HG02798 (cell line): ENCODE measurements around the gene SMARCD2.
A peak's percentile ranks its signal among the peaks of the same experiment; 100 is the strongest.
"Not testable (repeated sequence)": the region's sequence is repeated elsewhere in the genome, so short reads cannot be mapped to it uniquely, and the experiment has no call there.

Source experiments
- ATAC-seq: cut with Tn5 transposase; IDR thresholded peaks from one replicate; pipeline ENCODE4 v1.9.1; 2021; ENCODE audit warnings: mild to moderate bottlenecking; ENCODE audit not compliant: unreplicated experiment, poor library complexity

Gene SMARCD2

DNA sequence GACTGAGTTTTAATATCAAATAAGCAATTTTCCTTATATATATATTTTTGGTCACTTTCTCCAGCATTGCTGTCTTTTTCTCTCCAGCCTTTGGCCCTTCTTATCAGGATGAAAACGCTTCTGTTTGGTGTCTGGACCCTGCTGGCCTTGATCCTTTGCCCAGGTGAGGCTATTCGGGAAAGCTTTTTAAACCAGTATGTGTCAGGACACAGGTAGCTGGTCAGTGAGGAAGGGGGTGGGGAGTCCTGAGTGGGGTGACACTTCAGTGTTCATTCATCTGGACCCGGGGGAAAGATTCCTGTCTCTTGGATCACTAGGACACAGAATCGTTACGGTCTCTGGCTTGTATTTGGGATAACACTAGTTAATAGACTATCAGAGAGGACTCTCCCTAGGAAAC lies 12.2 kb upstream of the SMARCD2 start:
- ATAC-seq = no peak

DNA sequence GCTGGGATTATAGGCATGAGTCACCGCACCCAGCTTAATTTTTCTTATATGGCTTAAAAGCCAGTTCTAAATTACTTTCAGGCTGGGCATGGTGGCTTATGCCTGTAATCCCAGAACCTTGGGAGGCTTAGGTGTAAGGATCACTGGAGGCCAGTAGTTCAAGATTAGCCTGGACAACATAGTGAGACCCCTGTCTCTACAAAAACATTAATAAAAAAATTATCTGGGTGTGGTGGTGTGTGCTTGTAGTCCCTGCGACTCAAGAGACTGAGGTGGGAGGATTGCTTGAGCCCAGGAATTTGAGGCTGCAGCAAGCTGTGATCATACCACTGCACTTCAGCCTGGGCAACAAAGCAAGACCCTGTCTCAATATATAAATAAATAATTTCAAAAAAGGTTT lies 10.8 kb upstream of the SMARCD2 start:
- ATAC-seq = no peak

- no peak for ATAC-seq
These were observed 7.9 kb upstream of the SMARCD2 start for GRCh38 chr17:63850401-63850800.

DNA sequence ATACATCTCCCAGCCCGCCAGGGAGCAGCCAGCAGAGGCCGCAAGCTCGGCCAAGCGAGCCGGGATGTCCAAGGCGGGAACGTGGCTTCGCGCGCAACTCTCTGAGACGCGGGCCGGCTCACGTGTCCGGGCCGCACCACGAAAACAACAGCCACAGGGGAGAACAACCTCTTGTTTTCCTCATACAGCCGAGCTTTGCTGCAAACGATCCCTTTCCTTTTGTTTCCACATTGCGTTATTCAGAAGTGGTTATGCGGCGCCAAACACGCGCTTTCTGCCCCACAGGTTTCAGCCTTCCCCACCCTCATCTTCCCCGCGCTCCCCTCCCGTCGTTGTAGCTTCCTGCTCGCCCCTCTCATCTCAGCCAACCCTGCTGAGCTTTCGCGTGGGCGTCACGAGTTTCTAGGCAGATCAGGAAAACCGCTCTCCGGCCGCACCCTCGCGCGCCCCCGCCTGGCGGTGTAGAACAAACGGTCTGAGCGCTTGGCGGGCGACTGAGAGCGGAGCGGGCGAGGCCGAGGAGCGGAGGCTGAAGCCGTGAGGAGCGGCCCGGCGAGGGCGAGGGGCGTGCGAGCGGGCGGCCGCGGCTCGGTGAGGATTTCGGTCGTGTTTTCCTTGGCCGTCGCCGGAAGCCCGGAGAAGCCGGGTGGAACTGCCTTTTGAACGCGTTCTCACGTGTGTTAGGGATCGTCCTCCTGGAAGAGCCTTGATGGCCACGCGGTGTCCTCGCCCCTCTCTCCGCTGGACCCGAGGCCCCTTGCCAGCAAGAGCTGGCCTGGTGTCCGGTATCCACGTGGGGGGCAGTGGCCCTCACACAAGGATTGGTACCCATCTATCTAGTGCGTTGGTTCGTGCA lies 6.6 kb upstream of the SMARCD2 start:
- peak; percentile 78 for ATAC-seq

DNA sequence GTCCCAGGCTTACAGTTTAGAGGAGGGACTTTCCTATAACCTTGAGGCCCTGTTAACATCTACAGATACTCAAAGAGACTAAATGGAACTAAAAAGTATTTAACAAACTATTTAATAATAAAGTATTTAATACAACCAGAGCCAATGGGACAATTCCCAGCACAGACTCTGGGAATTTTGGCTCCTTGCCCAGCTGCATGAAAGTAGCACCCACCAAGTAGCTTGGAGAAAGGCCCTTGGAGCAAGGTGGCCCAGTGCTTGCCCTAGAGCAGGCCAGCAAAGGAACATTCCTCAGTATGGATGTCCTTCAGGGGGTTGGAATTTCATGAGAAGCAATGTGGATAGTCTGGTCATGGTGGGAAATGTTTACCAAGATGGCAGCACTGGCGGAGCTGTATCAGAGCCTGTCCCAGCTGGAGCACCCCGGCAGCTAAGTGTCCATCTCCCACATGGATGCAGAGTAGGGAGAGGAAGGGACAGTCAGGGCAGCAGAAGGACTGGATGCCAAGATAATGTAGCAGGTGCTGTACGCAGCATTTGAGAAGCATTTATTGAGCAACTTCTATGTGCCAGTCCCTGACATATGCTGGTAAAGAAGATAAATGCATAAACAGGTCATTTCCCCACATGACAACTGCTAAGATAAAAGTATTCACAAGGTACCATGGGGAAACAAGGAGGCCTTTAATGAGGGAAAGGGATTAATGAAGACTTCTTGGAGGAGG lies 5.2 kb upstream of the SMARCD2 start:
- ATAC-seq = no peak

DNA sequence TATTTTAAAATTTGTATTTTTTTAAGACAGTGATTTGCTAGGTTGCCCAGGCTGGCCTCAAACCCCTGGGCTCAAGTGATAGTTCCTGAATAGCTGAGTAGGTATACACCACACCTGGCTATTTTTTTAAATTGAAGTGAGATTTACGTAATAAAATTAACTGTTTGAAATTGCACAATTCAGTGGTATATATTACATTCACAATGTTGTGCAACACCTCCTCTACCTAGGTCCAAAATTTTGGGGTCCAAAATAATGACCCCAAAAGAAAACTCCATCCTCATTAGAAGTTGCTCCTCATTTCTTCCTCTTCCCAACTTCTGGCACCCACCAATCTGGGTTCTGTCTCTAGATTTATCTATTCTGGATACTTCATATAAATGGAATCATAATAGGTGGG lies 3.0 kb upstream of the SMARCD2 start:
- no peak for ATAC-seq

GRCh38 chr17:63843910-63844677 lies 1.6 kb upstream of the SMARCD2 start:
- no peak for ATAC-seq

GRCh38 chr17:63843387-63843888 lies 953 bp upstream of the SMARCD2 start:
- ATAC-seq = not testable (repeated sequence)

DNA sequence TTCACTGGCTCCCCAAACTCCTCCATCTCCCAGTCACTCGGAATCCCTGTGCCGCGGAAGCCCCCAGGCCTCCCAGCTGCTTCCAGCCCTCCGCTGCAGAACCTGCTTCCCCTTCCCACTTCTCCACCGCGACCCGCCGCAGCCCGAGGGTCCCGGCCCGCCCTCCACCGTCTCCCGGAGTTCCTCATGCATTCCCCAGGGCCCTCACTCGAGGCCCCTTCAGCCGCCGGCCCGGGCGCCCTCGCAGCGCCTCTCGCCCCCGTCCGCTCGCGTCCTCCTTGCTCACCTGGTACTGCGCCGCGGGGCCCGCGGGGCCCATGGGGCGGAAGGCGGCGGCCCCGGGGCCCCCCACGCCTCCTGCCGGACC lies 329 bp downstream of the SMARCD2 start:
- peak; percentile 37 for ATAC-seq

GRCh38 chr17:63841350-63842172 lies 924 bp downstream of the SMARCD2 start:
- ATAC-seq = no peak

DNA sequence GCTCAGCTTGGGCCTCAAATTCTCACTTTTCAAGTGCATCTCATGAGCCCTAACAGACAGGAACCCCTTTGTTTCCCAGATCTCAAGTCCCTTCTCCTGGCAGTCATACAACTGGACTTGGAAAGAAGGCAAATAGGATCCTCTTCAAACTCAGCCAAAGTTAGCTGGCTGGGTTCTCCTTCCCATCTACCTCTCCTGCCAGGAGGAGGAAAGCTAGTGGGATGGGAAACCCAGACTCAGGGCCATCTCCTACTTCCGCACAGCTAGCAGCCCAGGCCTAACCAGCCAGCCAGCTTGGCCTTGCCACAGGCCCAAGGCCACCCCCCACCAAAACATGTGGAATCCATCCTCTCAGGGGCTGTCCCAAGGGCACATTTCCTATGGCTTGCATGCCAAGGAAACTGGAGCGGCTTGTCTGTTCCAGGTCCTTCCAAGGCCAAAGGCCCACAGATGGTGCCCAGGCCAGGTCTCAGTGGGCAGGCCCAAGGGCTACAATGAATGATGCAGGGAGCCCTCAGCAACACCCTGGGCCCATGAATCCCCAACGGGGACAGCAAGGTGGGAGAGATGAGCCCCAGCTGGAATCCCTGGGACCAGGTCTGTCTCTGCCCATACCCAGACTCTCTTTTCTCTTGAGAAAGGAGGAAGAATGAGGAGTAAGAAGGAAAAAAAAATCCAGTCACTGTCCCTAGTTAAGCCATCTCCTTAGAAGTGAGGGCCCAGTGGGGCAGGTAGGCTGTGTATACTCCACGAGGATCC lies 1.7 kb downstream of the SMARCD2 start:
- ATAC-seq = no peak

DNA sequence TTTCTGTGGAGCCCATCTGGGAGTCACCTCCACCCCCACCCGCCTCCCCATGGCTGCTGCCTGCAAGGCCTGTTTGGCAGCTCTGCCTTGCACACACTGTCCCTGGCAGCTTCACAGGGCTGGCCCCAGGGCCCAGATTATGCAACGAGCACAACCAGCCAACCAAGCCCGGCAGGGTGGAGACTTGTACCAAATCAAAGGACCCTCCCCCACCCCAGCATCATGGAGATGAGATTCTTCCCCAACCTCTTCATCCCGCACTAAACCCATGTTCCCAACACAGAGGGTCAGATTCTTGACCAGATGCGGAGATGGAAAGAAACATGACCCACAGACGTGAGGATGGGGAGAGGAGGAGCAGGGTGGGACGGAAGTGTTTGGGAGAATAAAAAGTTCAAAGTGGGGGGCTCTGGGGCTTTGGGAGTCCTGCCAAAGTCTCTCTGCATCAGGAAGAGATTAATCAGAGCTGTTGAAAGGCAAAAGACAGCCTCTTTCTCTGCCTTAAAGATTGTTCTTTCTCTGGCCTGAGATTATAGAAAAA lies 3.8 kb downstream of the SMARCD2 start:
- no peak for ATAC-seq

- ATAC-seq = no peak
These were observed 4.4 kb downstream of the SMARCD2 start for GRCh38 chr17:63837962-63838600.

DNA sequence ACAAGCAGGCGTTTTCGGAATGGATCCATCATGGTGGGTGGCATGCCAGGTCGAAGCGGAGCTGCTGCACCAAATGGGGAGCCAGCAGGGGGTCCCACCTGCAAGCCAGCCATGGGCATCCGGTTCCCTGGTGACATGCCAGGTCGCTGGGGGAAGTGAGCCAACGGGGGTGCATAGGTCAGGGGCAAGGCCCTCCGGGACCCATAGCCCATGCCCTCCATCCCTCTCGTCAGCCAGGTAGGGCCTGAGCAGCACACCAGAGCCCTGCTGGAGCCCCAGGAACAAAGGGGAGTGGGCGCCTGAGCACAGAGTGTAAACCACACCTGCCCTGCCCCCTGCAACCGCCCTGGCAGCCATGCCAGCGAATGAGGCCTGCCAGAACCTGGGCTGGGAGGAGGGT lies 5.0 kb downstream of the SMARCD2 start:
- ATAC-seq = no peak

DNA sequence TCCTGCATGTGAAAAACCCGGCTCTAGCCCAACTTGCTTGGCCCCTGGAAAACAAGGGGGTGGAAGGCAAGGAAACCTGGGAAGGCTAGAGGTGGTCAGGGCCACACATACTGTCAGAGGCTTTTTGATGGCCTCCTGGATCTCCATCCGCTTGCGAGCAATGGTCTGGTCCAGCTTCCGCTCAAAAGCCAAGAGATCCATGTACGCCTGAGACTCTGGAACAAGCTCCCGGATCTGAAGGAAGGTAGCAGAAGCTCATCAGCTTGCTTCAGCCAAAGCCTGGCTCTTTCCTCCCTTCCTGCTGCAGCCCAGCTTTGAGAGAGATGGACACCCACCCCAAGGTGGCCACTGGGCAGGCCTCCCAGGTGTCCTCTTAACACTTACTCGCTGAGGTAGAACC lies 5.7 kb downstream of the SMARCD2 start:
- no peak for ATAC-seq

- no peak for ATAC-seq
These were observed 7.2 kb downstream of the SMARCD2 start for GRCh38 chr17:63835167-63835720.

DNA sequence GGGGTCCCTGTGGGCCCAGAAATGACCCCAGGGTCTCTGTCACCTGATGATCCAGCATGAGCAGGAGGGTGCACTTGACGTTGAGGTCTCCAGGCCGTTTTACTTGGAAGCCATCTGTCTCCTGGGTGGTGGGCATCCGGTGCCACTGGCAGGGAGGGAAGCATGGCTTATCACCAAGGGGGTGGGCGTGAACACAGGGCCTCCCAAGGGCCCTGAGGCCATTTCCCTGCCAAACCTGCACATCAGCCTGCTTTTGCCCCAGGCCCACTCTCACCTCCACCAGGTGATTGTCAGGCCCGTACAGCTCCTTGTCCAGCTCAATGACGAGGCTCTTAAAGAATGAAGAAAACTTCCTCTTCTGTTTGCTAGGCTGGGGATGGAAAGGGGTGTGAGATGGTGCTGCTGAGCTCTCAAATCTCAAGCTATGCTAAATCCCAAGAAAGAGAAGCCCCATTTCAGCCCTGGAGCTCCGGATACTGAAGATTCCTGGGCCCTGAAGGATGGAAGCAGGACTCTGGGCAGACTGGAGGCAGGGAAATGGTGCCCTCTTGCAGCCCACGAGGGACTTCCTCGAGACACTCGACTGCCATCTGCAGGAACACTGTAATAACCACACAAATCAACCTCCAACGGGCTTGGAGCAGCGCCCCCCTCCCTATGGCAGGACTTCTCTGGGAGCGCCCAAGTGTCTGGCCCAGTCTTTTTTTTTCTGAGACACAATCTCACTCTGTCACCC lies 7.9 kb downstream of the SMARCD2 start:
- ATAC-seq = peak; percentile 75
